ENCODE results near the gene F7.

GRCh38 chr13:113088691-113089020 lies 16.9 kb upstream of the F7 start:
- no peak for TF ChIP-seq GATA2 (IDR thresholded peaks at IDR 0.05; ENCODE audit: low read depth, low read length)
- no peak for TF ChIP-seq GATA3 (IDR thresholded peaks at IDR 0.05; ENCODE audit: low read depth, low read length)

Measured in SH-SY5Y (cell line).